ENCODE measurements around the gene DDX59. TPM values are rescaled to one million over a fixed set of nuclear protein-coding genes. Genes with fewer than 3 reads are reported as not detected.

DDX59 gene
- total RNA-seq, 6 experiments from 2014 or later: 13.2 to 17.3 (median 14.6) TPM

- H3K4me1 Mint-ChIP-seq (ENCODE audit: low read depth): peaks cover 11% of the 10 kb centered on the region
Measured at GRCh38 chr1:200628223-200628881, 41.4 kb downstream of the DDX59 start.

GRCh38 chr1:200627575-200628222 lies 42.0 kb downstream of the DDX59 start:
- DNase-seq: no peak
- H3K27me3 Mint-ChIP-seq (ENCODE audit: insufficient read depth): no peaks in the 10 kb centered on the region
- no peak for TF ChIP-seq CTCF (IDR thresholded peaks at IDR 0.05)
- peaks cover 11% of the 10 kb centered on the region for H3K4me1 Mint-ChIP-seq (ENCODE audit: low read depth)
- no peaks in the 10 kb centered on the region for H3K36me3 Mint-ChIP-seq (ENCODE audit: low read depth)
- no peak overlapping the region for H3K27ac Mint-ChIP-seq
- no peaks in the 10 kb centered on the region for H3K9me3 Mint-ChIP-seq
- H3K4me3 Mint-ChIP-seq: no peak overlapping the region

More at GRCh38 chr1:200628223-200628881, 41.4 kb downstream of the DDX59 start:
- no peak overlapping the region for H3K27ac Mint-ChIP-seq
- no peaks in the 10 kb centered on the region for H3K36me3 Mint-ChIP-seq (ENCODE audit: low read depth)
- no peak overlapping the region for H3K4me3 Mint-ChIP-seq
- H3K9me3 Mint-ChIP-seq: no peaks in the 10 kb centered on the region
- TF ChIP-seq CTCF (IDR thresholded peaks at IDR 0.05): no peak
- no peak for DNase-seq
- no peaks in the 10 kb centered on the region for H3K27me3 Mint-ChIP-seq (ENCODE audit: insufficient read depth)

- no peak for TF ChIP-seq CTCF (IDR thresholded peaks at IDR 0.05)
- no peak overlapping the region for H3K27ac Mint-ChIP-seq
- H3K27me3 Mint-ChIP-seq (ENCODE audit: insufficient read depth): no peaks in the 10 kb centered on the region
- peaks cover 12% of the 10 kb centered on the region for H3K4me1 Mint-ChIP-seq (ENCODE audit: low read depth)
- no peaks in the 10 kb centered on the region for H3K36me3 Mint-ChIP-seq (ENCODE audit: low read depth)
- no peak for DNase-seq
- H3K9me3 Mint-ChIP-seq: no peaks in the 10 kb centered on the region
- H3K4me3 Mint-ChIP-seq: no peak overlapping the region
Measured at GRCh38 chr1:200626853-200627534, 42.7 kb downstream of the DDX59 start.

- DNase-seq: no peak
- H3K4me3 Mint-ChIP-seq: no peak overlapping the region
- peaks cover 20% of the 10 kb centered on the region for H3K4me1 Mint-ChIP-seq (ENCODE audit: low read depth)
- no peak overlapping the region; the same call in 1 of the 2 replicates for H3K27ac Mint-ChIP-seq
- peaks cover 3% of the 10 kb centered on the region; the same call in 1 of the 2 replicates for H3K27me3 Mint-ChIP-seq (ENCODE audit: insufficient read depth)
- no peaks in the 10 kb centered on the region for H3K9me3 Mint-ChIP-seq
- no peaks in the 10 kb centered on the region for H3K36me3 Mint-ChIP-seq (ENCODE audit: low read depth)
- TF ChIP-seq CTCF (IDR thresholded peaks at IDR 0.05): no peak
Measured at GRCh38 chr1:200625381-200625824, 44.3 kb downstream of the DDX59 start.

GRCh38 chr1:200624679-200625335 lies 44.9 kb downstream of the DDX59 start:
- TF ChIP-seq CTCF (IDR thresholded peaks at IDR 0.05): no peak
- H3K27me3 Mint-ChIP-seq (ENCODE audit: insufficient read depth): peaks cover 3% of the 10 kb centered on the region; the same call in 1 of the 2 replicates
- H3K36me3 Mint-ChIP-seq (ENCODE audit: low read depth): no peaks in the 10 kb centered on the region
- H3K4me1 Mint-ChIP-seq (ENCODE audit: low read depth): peaks cover 24% of the 10 kb centered on the region
- H3K27ac Mint-ChIP-seq: no peak overlapping the region; the same call in 1 of the 2 replicates
- no peaks in the 10 kb centered on the region for H3K9me3 Mint-ChIP-seq
- DNase-seq: no peak
- H3K4me3 Mint-ChIP-seq: no peak overlapping the region

Data from HFFc6 (cell line).